Dedifferentiated amniotic fluid mesenchymal stem cell (primary cell): ENCODE results near the gene GPAM.
A peak's percentile ranks its signal among the peaks of the same experiment; 100 is the strongest.

Experiments
- DNase-seq: peaks from one replicate; pipeline ENCODE4 v3.0.0-alpha.2; 2016; ENCODE audit errors: extremely low spot score

The GPAM gene

DNA sequence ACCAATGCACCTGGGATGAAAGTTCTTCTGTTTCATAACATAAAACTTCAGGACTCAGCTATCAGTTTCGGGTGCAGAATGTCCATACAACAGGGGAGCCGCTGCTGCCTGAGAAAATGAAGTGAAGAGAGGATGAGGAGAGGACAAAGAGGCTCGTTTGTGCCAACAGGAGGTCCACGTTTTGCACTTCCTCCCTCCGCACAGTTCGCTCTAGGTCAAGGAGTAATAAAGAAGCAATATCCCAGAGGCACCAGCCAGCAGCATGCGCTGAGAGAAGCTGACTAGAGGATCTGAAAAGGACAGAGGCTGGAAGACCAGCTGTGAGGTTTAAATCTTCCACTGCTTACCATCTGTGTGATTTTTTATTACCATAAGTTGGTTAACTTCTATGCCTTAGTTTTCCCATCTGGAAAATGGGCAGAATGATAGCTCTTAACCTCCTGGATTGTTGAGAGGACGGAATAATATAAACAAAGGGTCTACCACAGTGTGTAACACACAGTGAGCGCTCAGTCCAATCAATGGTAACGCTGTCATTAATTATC lies 709 bp downstream of the GPAM start:
- no peak for DNase-seq

GRCh38 chr10:112177247-112177646 lies 6.3 kb downstream of the GPAM start:
- DNase-seq = no peak

DNA sequence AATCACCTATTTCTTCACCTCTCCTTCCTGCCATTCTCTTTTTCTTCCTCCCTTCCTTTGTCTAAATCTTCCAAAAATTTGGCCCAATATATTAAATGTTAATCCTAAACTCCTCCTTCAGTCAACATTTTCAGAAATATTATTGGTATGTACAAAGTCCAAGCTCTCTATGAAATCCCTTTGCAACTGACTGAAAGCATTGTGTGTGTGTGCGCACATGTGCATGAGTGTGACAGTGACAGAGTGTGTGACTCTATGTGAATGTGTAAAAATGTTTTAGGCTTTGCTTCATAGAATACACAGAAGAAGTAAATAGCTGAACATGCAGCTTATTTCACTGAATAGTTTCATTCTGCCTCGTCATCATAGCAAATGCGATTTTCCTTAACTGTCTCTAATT lies 7.0 kb downstream of the GPAM start:
- DNase-seq = no peak

DNA sequence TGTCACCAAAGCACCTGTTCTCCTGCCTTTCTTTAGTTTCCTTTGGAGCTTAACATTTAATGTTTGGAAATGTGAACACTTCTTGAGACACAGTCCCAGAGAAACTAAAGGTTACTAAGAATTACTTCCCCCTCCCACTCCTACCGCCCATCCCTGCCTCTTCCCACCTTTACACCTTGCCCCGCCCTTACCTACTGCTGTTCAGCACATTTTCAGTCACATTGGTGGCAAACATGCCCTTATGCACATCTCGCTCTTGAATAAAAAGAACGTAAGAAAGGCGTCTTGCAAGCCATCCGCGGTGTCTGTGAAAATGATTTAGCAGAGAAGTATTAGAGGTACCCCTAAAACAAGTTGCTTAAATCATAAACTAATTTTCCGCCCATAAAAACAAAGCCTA lies 8.2 kb downstream of the GPAM start:
- no peak for DNase-seq

- no peak for DNase-seq
These were observed 10.4 kb downstream of the GPAM start for GRCh38 chr10:112173206-112173605.

- no peak for DNase-seq
These were observed 14.8 kb downstream of the GPAM start for GRCh38 chr10:112168733-112169132.

GRCh38 chr10:112166800-112167199 lies 16.8 kb downstream of the GPAM start:
- no peak for DNase-seq

DNA sequence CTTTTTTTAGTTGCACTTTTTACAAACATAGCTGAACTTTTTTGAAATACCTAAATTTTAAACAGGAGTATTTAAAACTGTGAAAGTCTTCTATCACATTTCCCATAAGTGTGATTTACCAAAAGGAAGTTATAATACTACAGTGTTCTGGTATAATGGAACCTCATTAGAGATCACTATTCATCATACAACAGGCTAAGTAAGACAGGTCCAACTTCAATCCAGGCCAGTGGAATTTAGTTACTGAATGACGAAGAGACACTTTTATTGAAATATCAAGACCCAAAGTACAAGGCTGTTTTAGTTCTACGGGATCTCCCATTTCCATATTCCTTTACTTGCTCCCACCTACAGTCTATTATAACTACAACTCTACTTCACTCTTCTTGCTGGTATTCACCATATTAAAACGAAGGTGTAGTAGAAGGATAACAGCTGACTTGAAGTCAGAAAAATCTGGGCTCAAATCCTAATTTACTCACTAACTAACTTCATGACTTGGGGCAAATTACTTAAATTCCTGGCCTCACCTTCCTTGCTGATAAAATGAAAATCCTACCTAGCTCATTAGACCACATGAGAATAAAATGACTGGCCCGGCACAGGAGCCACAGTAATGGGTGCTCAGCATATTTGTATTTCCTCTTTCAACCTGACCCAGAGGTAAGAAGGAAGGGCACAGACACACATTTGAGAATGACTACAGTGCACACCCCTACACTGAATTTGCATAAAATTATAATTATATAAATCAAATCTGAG lies 21.6 kb downstream of the GPAM start:
- DNase-seq = no peak

- no peak for DNase-seq
These were observed 22.7 kb downstream of the GPAM start for GRCh38 chr10:112160834-112161233.

DNA sequence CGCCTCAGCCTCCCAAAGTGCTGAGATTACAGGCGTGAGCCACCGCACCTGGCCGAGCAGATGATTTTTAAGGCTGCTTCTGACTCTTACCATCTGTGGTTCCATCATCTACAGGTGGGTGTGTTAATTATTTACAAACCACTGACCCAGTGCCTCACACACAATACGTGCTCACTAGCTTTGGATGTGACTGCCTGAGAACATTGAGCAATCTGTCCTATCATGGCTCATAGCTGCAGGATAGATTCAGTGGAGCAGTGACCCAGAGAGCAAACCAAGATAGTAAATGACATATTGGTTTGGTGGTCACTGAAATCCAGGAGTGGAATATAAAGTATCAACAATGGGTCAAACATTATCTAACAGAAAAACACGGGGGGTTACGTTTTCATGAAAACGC lies 24.1 kb downstream of the GPAM start:
- DNase-seq = no peak

DNA sequence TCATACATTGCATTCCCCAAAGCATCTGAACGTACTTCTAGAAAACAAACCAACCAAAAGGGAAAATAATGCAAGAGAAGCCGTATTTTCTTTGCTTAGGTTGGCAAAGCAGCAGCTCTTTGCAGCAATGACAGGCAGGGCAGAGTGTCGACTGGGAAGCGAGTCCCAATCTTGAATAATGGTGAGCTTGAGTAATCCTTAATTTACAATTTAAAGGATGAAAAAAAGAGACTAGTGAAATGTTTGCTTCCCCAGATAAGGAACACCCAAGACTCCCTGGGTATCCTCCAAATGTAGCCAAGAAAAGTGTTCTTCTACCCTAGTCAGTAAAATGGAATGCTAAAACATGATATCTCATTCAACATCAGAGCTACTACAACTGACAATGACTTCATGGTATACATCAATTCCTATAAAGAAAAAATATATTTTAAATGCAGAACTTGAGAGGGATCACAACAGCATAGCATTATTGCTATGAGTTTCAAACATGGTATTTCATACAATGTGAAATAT lies 32.0 kb downstream of the GPAM start:
- no peak for DNase-seq

DNA sequence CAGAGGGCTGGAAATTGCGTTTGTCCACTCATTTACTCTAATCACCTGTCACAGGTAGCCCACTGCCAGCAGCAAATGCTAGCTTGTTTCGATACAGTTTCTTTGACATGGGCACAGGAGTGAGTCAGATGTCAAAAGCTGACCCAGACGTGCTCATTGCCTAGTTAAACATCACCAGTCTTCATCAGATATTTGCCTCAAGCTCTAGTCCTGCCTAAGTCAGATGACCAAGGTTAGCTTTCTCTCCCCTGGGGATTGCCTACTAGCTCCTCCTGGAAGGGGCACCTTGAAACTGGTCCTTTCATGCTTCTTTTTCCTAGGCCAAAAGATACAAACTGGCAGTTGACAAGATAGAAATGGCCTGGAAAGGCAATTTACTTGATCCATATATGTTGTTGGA lies 35.2 kb downstream of the GPAM start:
- no peak for DNase-seq

DNA sequence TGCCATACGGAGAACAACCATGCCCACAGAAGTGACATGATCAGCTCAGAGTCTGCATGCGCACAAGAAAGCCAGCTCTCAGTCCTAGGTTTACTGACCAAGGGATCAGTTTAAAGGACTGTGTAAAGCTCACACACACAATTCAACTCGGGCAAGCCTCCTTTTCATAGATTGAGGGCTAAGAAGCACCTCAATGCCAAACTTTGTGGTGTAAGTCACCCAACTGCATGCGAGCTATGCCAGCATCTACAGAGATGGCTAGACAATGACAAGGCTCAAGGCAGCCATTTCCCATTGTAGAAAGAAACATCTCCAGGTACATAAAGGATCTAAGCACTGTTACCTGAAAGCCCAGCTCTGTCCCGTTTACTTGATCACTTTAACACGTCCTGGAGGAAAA lies 36.8 kb downstream of the GPAM start:
- DNase-seq = no peak

GRCh38 chr10:112145263-112145662 lies 38.3 kb downstream of the GPAM start:
- no peak for DNase-seq

- DNase-seq = no peak
These were observed 40.1 kb downstream of the GPAM start for GRCh38 chr10:112143420-112143819.

- no peak for DNase-seq
These were observed 42.3 kb downstream of the GPAM start for GRCh38 chr10:112141292-112141691.

GRCh38 chr10:112140110-112140970 lies 43.2 kb downstream of the GPAM start:
- peak; percentile 38 for DNase-seq

- DNase-seq = no peak
These were observed 44.4 kb downstream of the GPAM start for GRCh38 chr10:112139176-112139575.

DNA sequence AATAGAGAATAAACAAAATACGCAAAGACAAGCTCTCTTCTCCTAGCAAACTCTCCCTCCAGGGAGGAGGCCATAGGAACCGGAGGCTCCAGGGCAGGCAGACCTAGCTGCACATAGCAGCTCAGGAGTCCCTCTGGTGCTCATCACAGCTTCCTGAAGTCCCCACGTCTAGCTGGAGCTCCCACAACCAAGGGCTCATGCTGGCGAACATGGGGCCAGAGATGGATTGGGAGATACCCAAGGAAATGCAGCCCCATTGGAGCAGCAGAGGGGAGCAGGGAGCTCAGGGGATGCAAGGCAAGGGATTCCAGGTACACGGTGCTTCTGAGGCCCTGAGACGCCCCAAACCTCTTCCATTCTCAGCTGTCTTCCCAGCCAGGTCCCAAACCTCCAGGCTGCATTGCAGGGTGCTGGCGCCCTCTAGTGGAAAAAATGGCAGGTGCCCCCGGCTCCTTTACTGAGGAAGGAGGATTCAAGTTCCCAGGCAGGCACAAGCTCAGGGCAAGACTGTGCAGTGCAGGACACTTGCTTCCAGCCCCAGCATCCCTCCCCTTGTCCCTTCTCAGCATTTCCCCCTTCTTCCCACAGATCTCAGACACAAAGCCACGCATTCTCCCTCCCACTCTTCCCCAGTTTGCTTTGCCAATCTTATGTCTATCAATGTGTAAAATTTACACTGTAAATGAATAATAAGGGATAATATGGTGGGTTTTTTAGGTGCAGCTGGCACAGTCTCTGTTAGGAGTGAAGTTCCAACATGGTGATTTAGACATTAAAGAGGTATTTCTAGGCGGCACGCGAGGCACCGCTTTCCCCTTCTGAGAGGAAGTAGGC lies 46.2 kb downstream of the GPAM start:
- DNase-seq = peak; percentile 38

- DNase-seq = no peak
These were observed 46.9 kb downstream of the GPAM start for GRCh38 chr10:112136486-112137153.

DNA sequence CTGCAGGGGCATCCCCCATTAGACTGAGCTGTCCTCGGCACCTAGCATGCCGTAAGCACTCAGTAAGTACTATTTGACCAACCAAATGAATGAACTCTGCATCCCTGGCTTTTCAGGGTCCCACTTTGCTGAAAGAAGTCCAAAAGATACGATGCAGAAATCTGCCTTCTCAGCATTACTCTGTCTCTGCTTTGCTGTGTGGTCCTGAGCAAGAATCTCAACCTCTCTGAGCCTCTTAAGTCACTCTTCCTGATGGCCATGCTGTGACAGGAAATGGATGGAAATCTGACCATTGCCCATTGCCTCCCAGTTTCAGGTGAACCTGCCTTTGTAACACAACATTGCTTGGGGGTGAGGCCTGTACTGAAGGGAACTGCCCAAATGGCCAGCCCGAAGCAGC lies 48.0 kb downstream of the GPAM start:
- DNase-seq = no peak
